CD4-positive, alpha-beta T cell (primary cell): Measurements from ENCODE around the gene ULK4. TPM values are rescaled to one million over a fixed set of nuclear protein-coding genes. Genes with fewer than 3 reads are reported as not detected.

Experiments used
- ATAC-seq: fragments of 200-7000 bp; cut with Tn5 transposase; one replicate; pipeline ENCODE4 v1.10.0; 2022; ENCODE audit warnings: mild to moderate bottlenecking; ENCODE audit not compliant: poor library complexity
- CTCF ChIA-PET: fragments of 350-600 bp; sonication (Branson Sonifier 250); formaldehyde crosslinking; loops from one replicate; lab custom pipeline; 2021; ENCODE audit warnings: antibody characterized with exemption, inconsistent platforms; lab: Charles Lee
- POLR2A ChIA-PET: fragments of 350-600 bp; sonication (Branson Sonifier 250); formaldehyde crosslinking; loops from one replicate; lab custom pipeline; 2021; ENCODE audit warnings: antibody characterized with exemption, inconsistent platforms; lab: Charles Lee
- DNase-seq, 14 experiments: peaks; one replicate each; pipeline ENCODE4 v3.0.0-alpha.2; 2013 to 2020; ENCODE audit warnings: mixed read lengths in 2 of 14
- H3K27ac ChIP-seq, 2 donors: one replicate each; pipeline versions ENCODE4 v1.5.1 to v1.7.0; 2013; ENCODE audit warnings: low read length in 2 of 2, low read depth in 1 of 2, mild to moderate bottlenecking in 1 of 2
- H3K27me3 ChIP-seq, 2 experiments: 1 replicate in 1 of 2; 2 replicates in 1 of 2; pipeline versions ENCODE4 v1.6.1 to v1.7.0; 2013; ENCODE audit warnings: low read length in 2 of 2, control low read depth in 1 of 2, mild to moderate bottlenecking in 1 of 2, moderate library complexity in 1 of 2; ENCODE audit not compliant: insufficient read depth in 2 of 2, control insufficient read depth in 1 of 2
- H3K36me3 ChIP-seq: one replicate; pipeline ENCODE4 v1.6.1; 2013; ENCODE audit warnings: low read length, control low read depth; ENCODE audit not compliant: insufficient read depth
- H3K4me1 ChIP-seq: one replicate; pipeline ENCODE4 v1.6.1; 2013; ENCODE audit warnings: low read length, control low read depth; ENCODE audit not compliant: insufficient read depth
- H3K4me3 ChIP-seq: one replicate; pipeline ENCODE4 v1.5.1; 2013; ENCODE audit warnings: mild to moderate bottlenecking, low read length, moderate library complexity
- H3K9me3 ChIP-seq, 2 experiments: 1 replicate in 1 of 2; 2 replicates in 1 of 2; pipeline versions ENCODE4 v1.6.1 to v1.7.0; 2013; ENCODE audit warnings: low read length in 2 of 2, mild to moderate bottlenecking in 2 of 2, control low read depth in 1 of 2, moderate library complexity in 1 of 2; ENCODE audit not compliant: control insufficient read depth in 1 of 2, insufficient read depth in 1 of 2
- H3K27ac Mint-ChIP-seq: one replicate; pipeline ENCODE4 v1.8.0; 2020; ENCODE audit warnings: mixed read lengths
- H3K27me3 Mint-ChIP-seq: one replicate; pipeline ENCODE4 v1.8.0; 2021; ENCODE audit warnings: mixed read lengths
- H3K36me3 Mint-ChIP-seq: one replicate; pipeline ENCODE4 v1.8.0; 2021; ENCODE audit warnings: low read depth, mixed read lengths
- H3K4me1 Mint-ChIP-seq: one replicate; pipeline ENCODE4 v1.8.0; 2021; ENCODE audit warnings: low read depth, mixed read lengths
- H3K4me3 Mint-ChIP-seq: one replicate; pipeline ENCODE4 v1.8.0; 2020; ENCODE audit warnings: mild to moderate bottlenecking, mixed read lengths
- H3K9me3 Mint-ChIP-seq: one replicate; pipeline ENCODE4 v1.8.0; 2020; ENCODE audit warnings: mixed read lengths
- intact Hi-C, 2 experiments: fragments of 100-400 bp; cut with DNase I in 1 of 2; cut with micrococcal nuclease in 1 of 2; formaldehyde crosslinking; loops; one replicate each; pipeline versions ENCODE4 v1.15.1 to v1.9.0; 2023 to 2025; cut with DNase I, micrococcal nuclease
- total RNA-seq, 174 experiments: library from RNA in 2 of 174; stranded (reverse) in 2 of 174; gene quantifications; one replicate each; pipeline ENCODE4 v1.2.3 and lab custom pipeline; 2021 to 2026
- TF ChIP-seq, protein P1 (sequence below): fragments of 200-600 bp; IDR thresholded peaks from one replicate; pipeline ENCODE4 v1.8.0; 2022; ENCODE audit warnings: antibody characterized with exemption, mild to moderate bottlenecking

The ULK4 gene
- total RNA-seq, 2 experiments from 2014 or later: 23.8 to 28.6 TPM

DNA sequence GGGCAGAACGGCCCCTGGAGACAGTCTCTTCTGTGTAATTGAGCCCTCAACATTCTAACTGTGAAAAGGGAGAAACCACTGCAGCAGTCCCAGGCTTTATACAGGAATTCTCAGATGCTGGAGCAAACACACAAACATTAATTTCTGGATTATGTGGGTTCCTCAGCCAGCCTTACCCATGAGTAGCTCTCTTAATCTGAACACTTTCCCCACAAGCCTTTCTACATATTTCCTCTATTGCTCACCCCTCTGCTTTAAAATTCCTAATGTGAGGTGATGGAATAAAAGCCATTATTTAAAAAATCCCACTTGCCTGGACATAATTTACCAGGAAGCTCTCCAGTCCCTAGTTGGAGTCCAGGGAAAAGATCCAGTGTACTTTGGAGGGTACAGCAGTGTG is 623.6 kb downstream of the ULK4 start:
- no peak overlapping the region for H3K27ac Mint-ChIP-seq
- Histone ChIP-seq H3K9me3 (no peaks in the 10 kb centered on the region), H3K27ac (no peak overlapping the region), H3K4me1 (no peaks in the 10 kb centered on the region), H3K27me3 (no peaks in the 10 kb centered on the region), H3K4me3 (no peak overlapping the region), H3K36me3 (no peaks in the 10 kb centered on the region)
- H3K9me3 Mint-ChIP-seq: no peaks in the 10 kb centered on the region
- no peaks in the 10 kb centered on the region for H3K4me1 Mint-ChIP-seq
- TF ChIP-seq, protein P1, sequence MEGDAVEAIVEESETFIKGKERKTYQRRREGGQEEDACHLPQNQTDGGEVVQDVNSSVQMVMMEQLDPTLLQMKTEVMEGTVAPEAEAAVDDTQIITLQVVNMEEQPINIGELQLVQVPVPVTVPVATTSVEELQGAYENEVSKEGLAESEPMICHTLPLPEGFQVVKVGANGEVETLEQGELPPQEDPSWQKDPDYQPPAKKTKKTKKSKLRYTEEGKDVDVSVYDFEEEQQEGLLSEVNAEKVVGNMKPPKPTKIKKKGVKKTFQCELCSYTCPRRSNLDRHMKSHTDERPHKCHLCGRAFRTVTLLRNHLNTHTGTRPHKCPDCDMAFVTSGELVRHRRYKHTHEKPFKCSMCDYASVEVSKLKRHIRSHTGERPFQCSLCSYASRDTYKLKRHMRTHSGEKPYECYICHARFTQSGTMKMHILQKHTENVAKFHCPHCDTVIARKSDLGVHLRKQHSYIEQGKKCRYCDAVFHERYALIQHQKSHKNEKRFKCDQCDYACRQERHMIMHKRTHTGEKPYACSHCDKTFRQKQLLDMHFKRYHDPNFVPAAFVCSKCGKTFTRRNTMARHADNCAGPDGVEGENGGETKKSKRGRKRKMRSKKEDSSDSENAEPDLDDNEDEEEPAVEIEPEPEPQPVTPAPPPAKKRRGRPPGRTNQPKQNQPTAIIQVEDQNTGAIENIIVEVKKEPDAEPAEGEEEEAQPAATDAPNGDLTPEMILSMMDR: no peak
- DNase-seq (no peak), ATAC-seq (no peak)
- H3K4me3 Mint-ChIP-seq: no peak overlapping the region
- ChIA-PET POLR2A (no interaction called here), CTCF (no interaction called here)
- intact Hi-C loops: no loop called here
- H3K36me3 Mint-ChIP-seq: no peaks in the 10 kb centered on the region
- no peaks in the 10 kb centered on the region for H3K27me3 Mint-ChIP-seq

DNA sequence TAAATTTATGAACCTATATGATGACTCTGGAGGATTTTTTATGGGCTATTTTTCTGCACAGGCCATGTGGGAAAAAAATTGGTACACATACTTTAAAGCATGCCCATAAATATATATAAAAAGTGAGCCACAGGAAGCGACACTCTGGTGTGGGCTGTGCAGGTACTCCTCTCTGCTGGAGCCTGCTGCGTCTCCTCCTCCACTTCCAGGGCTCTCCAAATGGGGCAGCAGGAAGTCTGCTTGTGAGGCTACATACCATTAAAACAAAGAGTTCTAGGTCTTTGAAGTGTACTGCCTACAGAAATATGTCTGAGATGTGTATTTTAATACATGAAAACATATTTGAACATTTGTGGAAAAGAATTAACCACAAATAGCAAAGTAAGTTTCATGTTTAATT is 627.5 kb downstream of the ULK4 start:
- DNase-seq (no peak), ATAC-seq (no peak)
- no peak overlapping the region for H3K27ac ChIP-seq
- ChIA-PET CTCF (no interaction called here), POLR2A (no interaction called here)
- no peaks in the 10 kb centered on the region for H3K27me3 Mint-ChIP-seq
- TF ChIP-seq, protein P1: no peak
- H3K27me3 ChIP-seq: no peaks in the 10 kb centered on the region
- no peaks in the 10 kb centered on the region for H3K36me3 Mint-ChIP-seq
- intact Hi-C loops: no loop called here
- no peak overlapping the region for H3K27ac Mint-ChIP-seq
- H3K4me1 Mint-ChIP-seq: no peaks in the 10 kb centered on the region
- no peaks in the 10 kb centered on the region for H3K9me3 Mint-ChIP-seq
- no peaks in the 10 kb centered on the region for H3K9me3 ChIP-seq
- no peaks in the 10 kb centered on the region for H3K36me3 ChIP-seq
- H3K4me1 ChIP-seq: no peaks in the 10 kb centered on the region
- no peak overlapping the region for H3K4me3 ChIP-seq
- H3K4me3 Mint-ChIP-seq: no peak overlapping the region

DNA sequence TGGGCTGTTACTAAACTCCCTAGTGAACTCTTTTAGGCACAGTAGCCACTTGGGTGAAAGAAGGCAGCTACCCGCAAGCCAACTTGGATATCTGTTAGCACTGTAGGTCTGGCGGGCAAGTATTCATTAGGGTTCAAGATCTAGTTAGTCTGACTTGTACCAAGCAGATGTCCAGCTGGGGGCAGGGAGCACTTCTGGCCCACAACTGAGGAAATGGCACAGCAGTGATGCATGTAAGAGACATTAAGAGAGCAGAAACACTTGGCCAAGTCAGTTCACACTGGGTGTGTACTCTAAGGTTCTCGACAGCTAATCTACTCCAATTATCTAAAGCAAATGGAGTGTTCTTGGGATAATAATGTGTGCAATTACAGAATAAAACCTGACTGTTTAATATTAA is 630.9 kb downstream of the ULK4 start:
- Histone ChIP-seq H3K36me3 (no peaks in the 10 kb centered on the region), H3K9me3 (no peaks in the 10 kb centered on the region), H3K27ac (no peak overlapping the region), H3K27me3 (no peaks in the 10 kb centered on the region), H3K4me3 (no peak overlapping the region), H3K4me1 (no peaks in the 10 kb centered on the region)
- Mint-ChIP-seq H3K27ac (no peak overlapping the region), H3K36me3 (no peaks in the 10 kb centered on the region), H3K4me3 (no peak overlapping the region), H3K27me3 (no peaks in the 10 kb centered on the region), H3K9me3 (no peaks in the 10 kb centered on the region), H3K4me1 (no peaks in the 10 kb centered on the region)
- intact Hi-C loops: no loop called here
- DNase-seq (no peak), ATAC-seq (no peak)
- ChIA-PET CTCF (no interaction called here), POLR2A (no interaction called here)
- TF ChIP-seq, protein P1: no peak
